Loucy (cell line): ENCODE data around the gene DCX.
"Not testable (repeated sequence)": the region's sequence is repeated elsewhere in the genome, so short reads cannot be mapped to it uniquely, and the experiment has no call there.

Source experiments
- H2AFZ ChIP-seq: fragments of 200-600 bp; sonication (generic); 2 replicates; pipeline ENCODE4 v1.6.0; 2016; ENCODE audit warnings: antibody characterized with exemption, mild to moderate bottlenecking, low read length, moderate library complexity
- H3F3A ChIP-seq: fragments of 200-600 bp; 2 replicates; pipeline ENCODE4 v1.6.0; 2016; ENCODE audit warnings: antibody characterized with exemption, low read depth, mild to moderate bottlenecking
- H3K27me3 ChIP-seq: fragments of 200-600 bp; sonication (generic); 2 replicates; pipeline ENCODE4 v1.6.1; 2014; ENCODE audit warnings: low read length, mild to moderate bottlenecking; ENCODE audit not compliant: insufficient read depth, poor library complexity, severe bottlenecking
- H3K36me3 ChIP-seq: fragments of 200-600 bp; sonication (generic); 2 replicates; pipeline ENCODE4 v1.6.1; 2016; ENCODE audit warnings: low read length; ENCODE audit not compliant: insufficient read depth
- H3K4me1 ChIP-seq: fragments of 200-600 bp; sonication (generic); 2 replicates; pipeline ENCODE4 v1.5.1; 2014; ENCODE audit warnings: low read length, mild to moderate bottlenecking; ENCODE audit not compliant: insufficient read depth, poor library complexity, severe bottlenecking
- H3K4me2 ChIP-seq: fragments of 200-600 bp; sonication (generic); 2 replicates; pipeline ENCODE4 v1.6.0; 2014; ENCODE audit warnings: antibody characterized with exemption, low read length, low read depth, mild to moderate bottlenecking; ENCODE audit not compliant: poor library complexity, severe bottlenecking
- H3K4me3 ChIP-seq: fragments of 200-600 bp; sonication (generic); 2 replicates; pipeline ENCODE4 v1.5.1; 2014; ENCODE audit warnings: low read length, mild to moderate bottlenecking, mixed read lengths; ENCODE audit not compliant: poor library complexity, severe bottlenecking
- H3K79me2 ChIP-seq: fragments of 200-600 bp; sonication (generic); 2 replicates; pipeline ENCODE4 v1.6.1; 2014; ENCODE audit warnings: low read length; ENCODE audit not compliant: insufficient read depth
- H3K9ac ChIP-seq: fragments of 200-600 bp; sonication (generic); 2 replicates; pipeline ENCODE4 v1.6.0; 2014; ENCODE audit warnings: mild to moderate bottlenecking, low read depth, low read length, moderate library complexity; ENCODE audit not compliant: poor library complexity, severe bottlenecking
- H3K9me2 ChIP-seq: fragments of 200-600 bp; sonication (generic); replicated peaks from 2 replicates; pipeline ENCODE4 v1.6.1; 2016; ENCODE audit warnings: low read depth, low read length, mixed read lengths
- H3K9me3 ChIP-seq: fragments of 200-600 bp; sonication (generic); 2 replicates; pipeline ENCODE4 v1.6.1; 2014; ENCODE audit warnings: mild to moderate bottlenecking, antibody characterized with exemption, low read length, low read depth; ENCODE audit not compliant: insufficient read depth
- H4K20me1 ChIP-seq: fragments of 200-600 bp; sonication (generic); 2 replicates; pipeline ENCODE4 v1.6.0; 2014; ENCODE audit warnings: antibody characterized with exemption, low read length, mild to moderate bottlenecking; ENCODE audit not compliant: insufficient read depth, poor library complexity, severe bottlenecking
- CTCF ChIP-seq: fragments of 200-600 bp; sonication (generic); conservative IDR thresholded peaks from 2 replicates; pipeline ENCODE4 v1.5.1; 2014; ENCODE audit warnings: mild to moderate bottlenecking, antibody characterized with exemption, low read length
- EZH2phosphoT487 ChIP-seq: fragments of 200-600 bp; IDR thresholded peaks from 2 replicates; pipeline ENCODE4 v1.6.1; 2018; ENCODE audit warnings: antibody characterized with exemption, mild to moderate bottlenecking, moderate library complexity, borderline replicate concordance

DCX gene

GRCh38 chrX:111349101-111349500 is 62.9 kb downstream of the DCX start:
- Histone ChIP-seq H3K9me2 (no peaks in the 10 kb centered on the region), H3K36me3 (no peaks in the 10 kb centered on the region), H4K20me1 (no peaks in the 10 kb centered on the region), H2AFZ (no peak overlapping the region), H3K79me2 (no peaks in the 10 kb centered on the region), H3K4me2 (no peak overlapping the region), H3K27me3 (no peaks in the 10 kb centered on the region), H3F3A (no peaks in the 10 kb centered on the region), H3K9ac (no peak overlapping the region), H3K4me3 (no peak overlapping the region), H3K9me3 (no peaks in the 10 kb centered on the region), H3K4me1 (no peaks in the 10 kb centered on the region)
- TF ChIP-seq CTCF (no peak), EZH2phosphoT487 (no peak)

DNA sequence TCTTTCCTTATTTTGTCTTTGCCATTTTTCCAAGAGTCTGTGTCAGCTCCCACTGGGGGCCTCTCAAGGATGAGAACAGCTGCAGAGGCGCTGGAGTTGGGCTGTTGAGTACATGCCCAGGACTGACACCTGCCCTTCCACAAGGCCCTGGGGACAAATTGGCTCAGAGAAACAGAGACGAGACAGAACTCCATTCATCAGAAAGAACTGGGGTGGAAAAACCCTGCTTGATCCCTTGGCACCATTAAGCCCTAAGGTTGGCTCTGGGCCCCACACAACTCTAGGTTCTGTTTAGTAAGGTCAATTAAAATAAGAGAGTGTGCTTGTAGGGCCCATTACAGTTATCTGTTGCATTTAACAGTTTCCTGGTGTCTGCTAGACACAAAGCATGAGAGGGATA is 63.6 kb downstream of the DCX start:
- Histone ChIP-seq H3F3A (no peaks in the 10 kb centered on the region), H3K9ac (no peak overlapping the region), H3K27me3 (no peaks in the 10 kb centered on the region), H3K79me2 (no peaks in the 10 kb centered on the region), H3K4me2 (no peak overlapping the region), H3K4me1 (no peaks in the 10 kb centered on the region), H3K9me3 (no peaks in the 10 kb centered on the region), H3K36me3 (no peaks in the 10 kb centered on the region), H2AFZ (no peak overlapping the region), H3K9me2 (no peaks in the 10 kb centered on the region), H4K20me1 (no peaks in the 10 kb centered on the region), H3K4me3 (no peak overlapping the region)
- no peak for TF ChIP-seq EZH2phosphoT487
- TF ChIP-seq CTCF: no peak

GRCh38 chrX:111346150-111346549 is 65.8 kb downstream of the DCX start:
- H3K4me2 ChIP-seq, H4K20me1 ChIP-seq, H3K9ac ChIP-seq, H3K79me2 ChIP-seq, H3K9me2 ChIP-seq, H3F3A ChIP-seq, H3K4me1 ChIP-seq, H3K36me3 ChIP-seq, H3K27me3 ChIP-seq, H3K9me3 ChIP-seq, H2AFZ ChIP-seq, H3K4me3 ChIP-seq: not testable (repeated sequence)

DNA sequence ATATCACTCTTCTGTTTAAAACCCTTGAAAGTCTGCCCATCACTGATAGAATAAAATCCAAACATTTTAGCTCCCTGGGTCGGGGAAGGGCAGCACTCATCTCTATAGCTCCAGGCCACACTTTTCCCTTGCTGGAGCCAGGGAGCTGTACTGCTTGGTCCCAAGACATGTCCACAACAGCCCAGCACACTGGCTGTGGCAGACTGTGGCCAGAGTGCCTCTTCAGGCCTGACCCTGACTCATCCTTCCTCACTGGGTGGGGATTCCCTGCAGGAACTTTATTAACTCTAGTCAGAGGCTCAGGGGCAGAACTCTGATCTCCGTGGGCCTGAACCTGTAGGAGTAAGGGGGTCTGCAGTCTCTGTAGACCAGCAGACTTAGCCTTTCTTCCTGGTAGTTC is 71.9 kb downstream of the DCX start:
- no peaks in the 10 kb centered on the region for H3K9me3 ChIP-seq
- H3K36me3 ChIP-seq: no peaks in the 10 kb centered on the region
- H3K4me2 ChIP-seq: no peak overlapping the region
- no peak overlapping the region for H3K4me3 ChIP-seq
- H3K9me2 ChIP-seq: no peaks in the 10 kb centered on the region
- no peaks in the 10 kb centered on the region for H3K27me3 ChIP-seq
- no peaks in the 10 kb centered on the region for H3K4me1 ChIP-seq
- H4K20me1 ChIP-seq: no peaks in the 10 kb centered on the region
- no peak overlapping the region for H3K9ac ChIP-seq
- H2AFZ ChIP-seq: no peak overlapping the region
- no peak for TF ChIP-seq EZH2phosphoT487
- no peak for TF ChIP-seq CTCF
- H3F3A ChIP-seq: no peaks in the 10 kb centered on the region
- H3K79me2 ChIP-seq: no peaks in the 10 kb centered on the region
